Activated effector memory CD4-positive, alpha-beta T cell treated with anti-CD3 and anti-CD28 coated beads, Interleukin-2, amount 50 U/mL, for 16 hours (primary cell): ENCODE data around the gene RAP1GAP2.

Experiments
- DNase-seq: peaks from one replicate; pipeline ENCODE4 v3.0.0-alpha.2; 2020

Gene RAP1GAP2

GRCh38 chr17:2854143-2855055 is 58.2 kb downstream of the RAP1GAP2 start:
- peak; percentile 65 for DNase-seq

GRCh38 chr17:2855063-2855600 is 58.9 kb downstream of the RAP1GAP2 start:
- DNase-seq: no peak

- DNase-seq: no peak
Observed at GRCh38 chr17:2856727-2857126, 60.5 kb downstream of the RAP1GAP2 start.

GRCh38 chr17:2860045-2860444 is 63.8 kb downstream of the RAP1GAP2 start:
- no peak for DNase-seq

- DNase-seq: no peak
Observed at GRCh38 chr17:2860883-2861282, 64.6 kb downstream of the RAP1GAP2 start.

- no peak for DNase-seq
Observed at GRCh38 chr17:2862197-2862596, 66.0 kb downstream of the RAP1GAP2 start.

- DNase-seq: no peak
Observed at GRCh38 chr17:2863204-2863603, 67.0 kb downstream of the RAP1GAP2 start.

GRCh38 chr17:2865228-2865627 is 69.0 kb downstream of the RAP1GAP2 start:
- DNase-seq: no peak

- DNase-seq: no peak
Observed at GRCh38 chr17:2867441-2868424, 71.5 kb downstream of the RAP1GAP2 start.

- DNase-seq: no peak
Observed at GRCh38 chr17:2869604-2870003, 73.4 kb downstream of the RAP1GAP2 start.

- no peak for DNase-seq
Observed at GRCh38 chr17:2871205-2871604, 75.0 kb downstream of the RAP1GAP2 start.

GRCh38 chr17:2871720-2872119 is 75.5 kb downstream of the RAP1GAP2 start:
- no peak for DNase-seq

- DNase-seq: no peak
Observed at GRCh38 chr17:2872282-2872681, 76.0 kb downstream of the RAP1GAP2 start.

GRCh38 chr17:2874189-2874686 is 78.0 kb downstream of the RAP1GAP2 start:
- DNase-seq: no peak

GRCh38 chr17:2875608-2876007 is 79.4 kb downstream of the RAP1GAP2 start:
- no peak for DNase-seq

- DNase-seq: no peak
Observed at GRCh38 chr17:2876467-2876866, 80.2 kb downstream of the RAP1GAP2 start.

GRCh38 chr17:2878751-2879254 is 82.6 kb downstream of the RAP1GAP2 start:
- DNase-seq: no peak

- DNase-seq: no peak
Observed at GRCh38 chr17:2880050-2880449, 83.8 kb downstream of the RAP1GAP2 start.

GRCh38 chr17:2881295-2881694 is 85.1 kb downstream of the RAP1GAP2 start:
- DNase-seq: no peak

- no peak for DNase-seq
Observed at GRCh38 chr17:2883544-2884213, 87.4 kb downstream of the RAP1GAP2 start.

- DNase-seq: no peak
Observed at GRCh38 chr17:2885733-2886132, 89.5 kb downstream of the RAP1GAP2 start.

GRCh38 chr17:2888326-2888725 is 92.1 kb downstream of the RAP1GAP2 start:
- no peak for DNase-seq
